ENCODE data around the gene COL25A1.

DNA sequence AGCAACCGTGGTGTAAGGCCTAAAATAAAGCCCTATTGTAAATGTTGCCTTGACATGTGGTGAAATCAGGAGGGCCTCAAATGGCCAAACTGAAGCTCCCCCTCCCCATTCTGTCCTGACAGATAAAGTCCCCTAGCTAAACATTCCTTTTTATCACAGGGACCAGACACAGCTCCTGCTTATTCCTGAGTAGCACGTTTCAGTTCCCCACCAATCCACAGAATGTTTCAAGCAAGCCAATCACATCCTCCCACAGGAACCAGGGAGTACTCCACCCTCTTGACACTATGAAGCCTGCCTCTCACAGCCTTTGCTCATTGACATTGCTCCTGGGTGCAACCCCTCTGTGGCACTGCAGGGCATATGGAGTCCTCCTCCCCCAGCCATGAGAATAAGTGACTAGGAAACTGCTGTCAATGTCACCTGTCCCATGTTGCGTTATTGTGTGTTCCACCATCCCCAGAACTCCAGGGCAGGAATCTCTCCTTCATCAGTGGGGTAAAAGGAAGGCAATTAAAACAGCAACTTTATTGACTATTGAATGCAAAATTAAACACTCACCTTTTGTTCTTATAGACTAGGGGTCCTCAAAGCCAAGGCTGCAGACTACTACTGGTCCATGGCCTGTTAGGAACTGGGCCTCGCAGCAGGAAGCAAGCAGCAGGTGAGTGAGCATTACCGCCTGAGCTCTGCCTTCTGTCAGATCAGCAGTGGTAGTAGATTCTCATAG, 128.1 kb downstream of the COL25A1 start:
- TF ChIP-seq EZH2 (IDR thresholded peaks at IDR 0.05; ENCODE audit: borderline replicate concordance, low read depth, low read length, severe bottlenecking) (no peak), POLR2AphosphoS5 (IDR thresholded peaks at IDR 0.05; ENCODE audit: insufficient read depth, low read depth, low read length) (no peak), POLR2A (IDR thresholded peaks at IDR 0.05; ENCODE audit: low read depth, low read length) (no peak), JUN (IDR thresholded peaks at IDR 0.05; ENCODE audit: borderline replicate concordance, insufficient read depth, insufficient read length, low read depth) (no peak), GATA2 (IDR thresholded peaks at IDR 0.05; ENCODE audit: insufficient read depth, insufficient read length, low read depth, low read length) (no peak), FOS (IDR thresholded peaks at IDR 0.05; ENCODE audit: borderline replicate concordance, insufficient read depth, low read length) (no peak), MYC (IDR thresholded peaks at IDR 0.05; ENCODE audit: low read depth, low read length) (no peak)
- TF ChIP-seq, protein P1, sequence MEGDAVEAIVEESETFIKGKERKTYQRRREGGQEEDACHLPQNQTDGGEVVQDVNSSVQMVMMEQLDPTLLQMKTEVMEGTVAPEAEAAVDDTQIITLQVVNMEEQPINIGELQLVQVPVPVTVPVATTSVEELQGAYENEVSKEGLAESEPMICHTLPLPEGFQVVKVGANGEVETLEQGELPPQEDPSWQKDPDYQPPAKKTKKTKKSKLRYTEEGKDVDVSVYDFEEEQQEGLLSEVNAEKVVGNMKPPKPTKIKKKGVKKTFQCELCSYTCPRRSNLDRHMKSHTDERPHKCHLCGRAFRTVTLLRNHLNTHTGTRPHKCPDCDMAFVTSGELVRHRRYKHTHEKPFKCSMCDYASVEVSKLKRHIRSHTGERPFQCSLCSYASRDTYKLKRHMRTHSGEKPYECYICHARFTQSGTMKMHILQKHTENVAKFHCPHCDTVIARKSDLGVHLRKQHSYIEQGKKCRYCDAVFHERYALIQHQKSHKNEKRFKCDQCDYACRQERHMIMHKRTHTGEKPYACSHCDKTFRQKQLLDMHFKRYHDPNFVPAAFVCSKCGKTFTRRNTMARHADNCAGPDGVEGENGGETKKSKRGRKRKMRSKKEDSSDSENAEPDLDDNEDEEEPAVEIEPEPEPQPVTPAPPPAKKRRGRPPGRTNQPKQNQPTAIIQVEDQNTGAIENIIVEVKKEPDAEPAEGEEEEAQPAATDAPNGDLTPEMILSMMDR (IDR thresholded peaks at IDR 0.05; ENCODE audit: extremely low read depth in 1 of 2, insufficient read depth in 1 of 2, low read depth in 1 of 2, low read length in 2 of 2) = no peak
- TF ChIP-seq, protein P2, sequence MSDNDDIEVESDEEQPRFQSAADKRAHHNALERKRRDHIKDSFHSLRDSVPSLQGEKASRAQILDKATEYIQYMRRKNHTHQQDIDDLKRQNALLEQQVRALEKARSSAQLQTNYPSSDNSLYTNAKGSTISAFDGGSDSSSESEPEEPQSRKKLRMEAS (IDR thresholded peaks at IDR 0.05; ENCODE audit: insufficient read depth, insufficient read length) = no peak
